Tibial artery (tissue), 4 donors: ENCODE data around the gene TSPO.
"Not testable (repeated sequence)": the region's sequence is repeated elsewhere in the genome, so short reads cannot be mapped to it uniquely, and the experiment has no call there.

Source experiments
- DNase-seq, 2 donors: peaks; one replicate each; pipeline ENCODE4 v3.0.0-alpha.2; 2019
- H3K27ac ChIP-seq, 2 donors: fragments of 200-600 bp; sonication (generic) in 1 of 2; 1 replicate in 1 of 2; 2 replicates in 1 of 2; pipeline ENCODE4 v1.5.1; 2018 to 2019; ENCODE audit warnings: mild to moderate bottlenecking in 1 of 2
- H3K27me3 ChIP-seq, 2 donors: fragments of 200-600 bp; sonication (generic) in 1 of 2; one replicate each; pipeline versions ENCODE4 v1.5.1 to v1.6.0; 2016 to 2019
- H3K36me3 ChIP-seq, 3 donors: fragments of 200-600 bp; sonication (generic) in 2 of 3; one replicate each; pipeline ENCODE4 v1.5.1; 2016 to 2019; ENCODE audit warnings: mild to moderate bottlenecking in 2 of 3
- H3K4me1 ChIP-seq, 4 donors: fragments of 200-600 bp; sonication (generic) in 2 of 4; 1 replicate in 3 of 4; 2 replicates in 1 of 4; pipeline ENCODE4 v1.5.1; 2016 to 2019
- H3K4me3 ChIP-seq, 2 donors: fragments of 200-600 bp; sonication (generic) in 1 of 2; 1 replicate in 1 of 2; 2 replicates in 1 of 2; pipeline ENCODE4 v1.5.1; 2018 to 2019; ENCODE audit warnings: mild to moderate bottlenecking in 2 of 2
- H3K9me3 ChIP-seq, 3 donors: fragments of 200-600 bp; sonication (generic) in 1 of 3; one replicate each; pipeline ENCODE4 v1.5.1; 2016 to 2019
- CTCF ChIP-seq, 2 experiments: fragments of 200-600 bp in 1 of 2; fragments of 450-650 bp in 1 of 2; IDR thresholded peaks; one replicate each; pipeline ENCODE4 v1.5.1; 2017 to 2019; ENCODE audit warnings: antibody characterized with exemption in 2 of 2, mild to moderate bottlenecking in 1 of 2, moderate library complexity in 1 of 2
- intact Hi-C: fragments of 100-400 bp; cut with DNase I; formaldehyde crosslinking; loops from one replicate; pipeline ENCODE4 v1.15.0; 2023; ENCODE audit warnings: low total_unique reads

The TSPO gene

GRCh38 chr22:43135565-43135964, 15.8 kb upstream of the TSPO start:
- no peak for TF ChIP-seq CTCF (IDR thresholded peaks at IDR 0.05)
- Histone ChIP-seq H3K27ac (no peak overlapping the region), H3K9me3 (no peaks in the 10 kb centered on the region), H3K4me1 (peaks cover 0 to 18% (median 14%) of the 10 kb centered on the region in 4 donors), H3K36me3 (peaks cover 14 to 95% (median 62%) of the 10 kb centered on the region in 3 donors), H3K4me3 (no peak overlapping the region), H3K27me3 (no peaks in the 10 kb centered on the region)
- intact Hi-C loops = no loop called here
- DNase-seq = no peak

- intact Hi-C loops = no loop called here
- no peak overlapping the region for H3K27ac ChIP-seq
- DNase-seq = no peak
These were observed 15.1 kb upstream of the TSPO start for GRCh38 chr22:43136255-43136654.

GRCh38 chr22:43136801-43137200, 14.6 kb upstream of the TSPO start:
- H3K4me1 ChIP-seq = peaks cover 0 to 17% (median 14%) of the 10 kb centered on the region in 4 donors
- peaks cover 14 to 96% (median 67%) of the 10 kb centered on the region in 3 donors for H3K36me3 ChIP-seq
- no peak for TF ChIP-seq CTCF (IDR thresholded peaks at IDR 0.05)
- DNase-seq = no peak
- intact Hi-C loops = no loop called here
- no peak overlapping the region for H3K4me3 ChIP-seq
- no peaks in the 10 kb centered on the region for H3K27me3 ChIP-seq
- no peaks in the 10 kb centered on the region for H3K9me3 ChIP-seq
- H3K27ac ChIP-seq = no peak overlapping the region

More at GRCh38 chr22:43136255-43136654, 15.1 kb upstream of the TSPO start:
- H3K4me3 ChIP-seq = no peak overlapping the region
- peak in 1 of 2 experiments; percentile 44 for TF ChIP-seq CTCF (IDR thresholded peaks at IDR 0.05)
- H3K9me3 ChIP-seq = no peaks in the 10 kb centered on the region
- peaks cover 14 to 100% (median 67%) of the 10 kb centered on the region in 3 donors for H3K36me3 ChIP-seq
- no peaks in the 10 kb centered on the region for H3K27me3 ChIP-seq
- peaks cover 0 to 17% (median 14%) of the 10 kb centered on the region in 4 donors for H3K4me1 ChIP-seq

GRCh38 chr22:43142880-43143562, 8.3 kb upstream of the TSPO start, which contains the start of gene MCAT:
TSS of gene MCAT (minus strand) at chr22:43143398. CDS start at chr22:43143348, 50 bp downstream.
- no peaks in the 10 kb centered on the region for H3K27me3 ChIP-seq
- H3K9me3 ChIP-seq = no peaks in the 10 kb centered on the region
- H3K4me1 ChIP-seq = peaks cover 0 to 27% (median 16%) of the 10 kb centered on the region in 4 donors
- DNase-seq = peak; percentile 80 to 90
- H3K27ac ChIP-seq = peak within 1 kb of the TSS; percentile 54 to 61
- peak within 1 kb of the TSS; percentile 86 to 88 for H3K4me3 ChIP-seq
- intact Hi-C loops = no loop called here
- TF ChIP-seq CTCF (IDR thresholded peaks at IDR 0.05) = no peak
- H3K36me3 ChIP-seq = peaks cover 6 to 33% (median 28%) of the 10 kb centered on the region in 3 donors

GRCh38 chr22:43144949-43145348, 6.4 kb upstream of the TSPO start:
- Histone ChIP-seq H3K27me3 (no peaks in the 10 kb centered on the region), H3K9me3 (no peaks in the 10 kb centered on the region), H3K4me3 (no peak overlapping the region), H3K36me3 (peaks cover 0 to 14% (median 11%) of the 10 kb centered on the region in 3 donors), H3K4me1 (peaks cover 0 to 27% (median 16%) of the 10 kb centered on the region in 4 donors), H3K27ac (no peak overlapping the region)
- no peak for DNase-seq
- no peak for TF ChIP-seq CTCF (IDR thresholded peaks at IDR 0.05)
- intact Hi-C loops = no loop called here

GRCh38 chr22:43145371-43145770, 6.0 kb upstream of the TSPO start:
- H3K4me3 ChIP-seq, H3K9me3 ChIP-seq, H3K27ac ChIP-seq, DNase-seq, H3K27me3 ChIP-seq, H3K36me3 ChIP-seq, intact Hi-C loops: not testable (repeated sequence)
- peaks cover 0 to 27% (median 16%) of the 10 kb centered on the region in 4 donors for H3K4me1 ChIP-seq

GRCh38 chr22:43146332-43146731, 5.0 kb upstream of the TSPO start:
- H3K36me3 ChIP-seq, DNase-seq, H3K27me3 ChIP-seq, H3K4me3 ChIP-seq, H3K9me3 ChIP-seq, H3K27ac ChIP-seq, intact Hi-C loops: not testable (repeated sequence)
- peaks cover 0 to 29% (median 21%) of the 10 kb centered on the region in 4 donors for H3K4me1 ChIP-seq
